Measurements from ENCODE around the gene MEIS2.

GRCh38 chr15:36841193-36841592, 259.2 kb downstream of the MEIS2 start:
- TF ChIP-seq CTCF (IDR thresholded peaks at IDR 0.05) (no peak), POLR2AphosphoS5 (IDR thresholded peaks at IDR 0.05; ENCODE audit: insufficient read depth in 1 of 2, low read depth in 1 of 2) (no peak), POLR2A (IDR thresholded peaks at IDR 0.05) (no peak)

Measured in vagina (tissue), 2 donors.